H1 (cell line): Measurements from ENCODE around the gene ABCA1. TPM values are rescaled to one million over a fixed set of nuclear protein-coding genes. Genes with fewer than 3 reads are reported as not detected.

Source experiments
- ATF2 ChIP-seq: IDR thresholded peaks from 2 replicates; pipeline ENCODE4 v1.6.1; 2012; ENCODE audit warnings: low read length, inconsistent platforms
- ATF3 ChIP-seq: IDR thresholded peaks from 2 replicates; pipeline ENCODE4 v1.6.1; 2011; ENCODE audit warnings: low read depth, mild to moderate bottlenecking, low read length; ENCODE audit not compliant: insufficient read depth
- BACH1 ChIP-seq: IDR thresholded peaks from 2 replicates; pipeline ENCODE4 v1.6.1; 2012; ENCODE audit warnings: low read length, improper control_type of control experiment
- BCL11A ChIP-seq, 2 experiments: IDR thresholded peaks; one replicate each; pipeline ENCODE4 v1.6.1; 2011; ENCODE audit warnings: low read depth in 2 of 2, low read length in 2 of 2, mild to moderate bottlenecking in 2 of 2
- CHD1 ChIP-seq: IDR thresholded peaks from 2 replicates; pipeline ENCODE4 v1.6.1; 2012; ENCODE audit warnings: low read depth, low read length, improper control_type of control experiment
- CREB1 ChIP-seq: IDR thresholded peaks from 2 replicates; pipeline ENCODE4 v1.6.1; 2012; ENCODE audit warnings: inconsistent platforms
- CTBP2 ChIP-seq: IDR thresholded peaks from 2 replicates; pipeline ENCODE4 v1.7.0; 2011; ENCODE audit warnings: borderline replicate concordance, mild to moderate bottlenecking, moderate library complexity, mixed read lengths, low read length; ENCODE audit not compliant: insufficient read depth, insufficient read length
- FOSL1 ChIP-seq: IDR thresholded peaks from 2 replicates; pipeline ENCODE4 v1.6.1; 2011; ENCODE audit warnings: mild to moderate bottlenecking, low read depth, low read length, moderate library complexity; ENCODE audit not compliant: insufficient read depth
- GABPA ChIP-seq: IDR thresholded peaks from 2 replicates; pipeline ENCODE4 v1.6.1; 2011; ENCODE audit warnings: mild to moderate bottlenecking, low read length, moderate library complexity, borderline replicate concordance; ENCODE audit not compliant: insufficient read depth
- GTF2F1 ChIP-seq: IDR thresholded peaks from 2 replicates; pipeline ENCODE4 v1.6.1; 2012; ENCODE audit warnings: low read depth, low read length, improper control_type of control experiment, borderline replicate concordance
- HDAC6 ChIP-seq: IDR thresholded peaks from one replicate; pipeline ENCODE4 v1.7.1; 2012; ENCODE audit warnings: low read depth, mild to moderate bottlenecking, inconsistent platforms, low read length, moderate library complexity
- MAFK ChIP-seq: IDR thresholded peaks from 2 replicates; pipeline ENCODE4 v1.6.1; 2012; ENCODE audit warnings: low read depth, mild to moderate bottlenecking, improper control_type of control experiment, low read length
- MAX ChIP-seq: IDR thresholded peaks from 2 replicates; pipeline ENCODE4 v1.6.1; 2012; ENCODE audit warnings: inconsistent platforms
- PHF8 ChIP-seq: fragments of 200-600 bp; sonication (generic); conservative IDR thresholded peaks from 2 replicates; pipeline ENCODE4 v1.7.1; 2012; ENCODE audit warnings: low read depth, mild to moderate bottlenecking, inconsistent platforms, low read length, moderate library complexity
- POLR2AphosphoS5 ChIP-seq: IDR thresholded peaks from 2 replicates; pipeline ENCODE4 v1.6.1; 2011; ENCODE audit warnings: low read depth, low read length
- POU5F1 ChIP-seq: IDR thresholded peaks from 2 replicates; pipeline ENCODE4 v1.6.1; 2011; ENCODE audit warnings: low read depth, mild to moderate bottlenecking, low read length, moderate library complexity
- RAD21 ChIP-seq, 2 experiments: IDR thresholded peaks in 1 of 2; conservative IDR thresholded peaks in 1 of 2; 2 replicates each; pipeline ENCODE4 v1.6.1; 2011; ENCODE audit warnings: low read depth in 2 of 2, low read length in 2 of 2, improper control_type of control experiment in 1 of 2, inconsistent platforms in 1 of 2, mild to moderate bottlenecking in 1 of 2, moderate library complexity in 1 of 2
- SIX5 ChIP-seq: IDR thresholded peaks from 2 replicates; pipeline ENCODE4 v1.6.1; 2011; ENCODE audit warnings: mild to moderate bottlenecking, low read depth, low read length
- SP1 ChIP-seq: IDR thresholded peaks from 2 replicates; pipeline ENCODE4 v1.6.1; 2011; ENCODE audit warnings: low read depth, low read length
- SP4 ChIP-seq: IDR thresholded peaks from 2 replicates; pipeline ENCODE4 v1.6.1; 2012; ENCODE audit warnings: low read length, inconsistent platforms
- TAF7 ChIP-seq: optimal IDR thresholded peaks from 2 replicates; pipeline ENCODE3; 2011; ENCODE audit warnings: low read depth, mild to moderate bottlenecking, inconsistent platforms, low read length, moderate library complexity, borderline replicate concordance
- polyA plus RNA-seq, 7 experiments: library from polyadenylated mRNA; depleted of rRNA in 3 of 7; stranded (reverse) in 5 of 7; unstranded in 2 of 7; fragments of >200 nt in 5 of 7; fragments of 200-250 nt in 2 of 7; gene quantifications; 1 replicate in 5 of 7; 2 replicates in 1 of 7; 4 replicates in 1 of 7; pipeline versions ENCODE4 v1.2.1 to v1.2.3, GENCODE V29; 2011 to 2013; ENCODE audit warnings: missing spikeins in 2 of 7, mixed read lengths in 2 of 7
- total RNA-seq: library from RNA; stranded (reverse); fragmentation: NEBNext Ultra II Directional; extraction: Animal tissue kit (Norgen Biotek cat#: 25700); gene quantifications from 2 replicates; pipeline ENCODE4 v1.2.1, GENCODE V29; 2021

The ABCA1 gene
- total and polyA plus RNA-seq, 2 of the 8 experiments (the other 6 are each of a cell fraction or from before 2014, with no cell fraction given) = 6.9 to 7.8 TPM

- TF ChIP-seq ATF3 (no peak), FOSL1 (no peak), PHF8 (0 out of 2 replicates have a peak, but pooled peaks have one; percentile 33), BACH1 (no peak), ATF2 (no peak), CHD1 (peak; percentile 53; the same call in 1 of the 2 replicates), MAX (peak; percentile 96), CTBP2 (no peak), BCL11A (IDR thresholded peaks at IDR 0.05; ENCODE audit: low read depth in 2 of 2, low read length in 2 of 2) (no peak), HDAC6 (no peak), RAD21 (IDR thresholded peaks at IDR 0.05 in 1 of 2, conservative IDR thresholded peaks at IDR 0.05 in 1 of 2; ENCODE audit: low read depth in 2 of 2, low read length in 2 of 2) (0 out of 4 replicates have a peak, but pooled peaks have one; percentile 1 to 9), GABPA (no peak), SIX5 (no peak), SP1 (0 out of 2 replicates have a peak, but pooled peaks have one; percentile 29), POU5F1 (no peak), GTF2F1 (no peak), MAFK (no peak), TAF7 (peak; percentile 67), SP4 (no peak), CREB1 (no peak), POLR2AphosphoS5 (no peak; the same call in 1 of the 2 replicates)
Observed at GRCh38 chr9:104927912-104928740, at the start of gene ABCA1 (continued).
